ENCODE measurements around the gene CMSS1. TPM values are rescaled to one million over a fixed set of nuclear protein-coding genes. Genes with fewer than 3 reads are reported as not detected.

The CMSS1 gene
- total RNA-seq, 1 experiment from 2014 or later = 70.6 TPM

GRCh38 chr3:99833617-99834205, 16.0 kb downstream of the CMSS1 start:
- DNase-seq (ENCODE audit: low spot score) (no peak), ATAC-seq (no peak)
- CTCF ChIA-PET = interaction anchor here (1.3 kb wide), 1 partner anchor 9 kb away, joined by 5 read pairs; no protein-coding TSS in a partner anchor
- Mint-ChIP-seq H3K4me1 (peaks cover 8% of the 10 kb centered on the region), H3K36me3 (no peaks in the 10 kb centered on the region), H3K27ac (no peak overlapping the region), H3K4me3 (no peak overlapping the region), H3K9me3 (no peaks in the 10 kb centered on the region), H3K27me3 (ENCODE audit: low read depth) (no peaks in the 10 kb centered on the region)
- POLR2A ChIA-PET = no interaction called here
- TF ChIP-seq KAT7 (CRISPR knock-in tag; IDR thresholded peaks at IDR 0.05; ENCODE audit: borderline replicate concordance) (no peak), HMGXB4 (CRISPR knock-in tag; IDR thresholded peaks at IDR 0.05) (no peak), OVOL2 (CRISPR knock-in tag; IDR thresholded peaks at IDR 0.05; ENCODE audit: borderline replicate concordance) (no peak), RORB (CRISPR knock-in tag; IDR thresholded peaks at IDR 0.05) (no peak), ZNF281 (CRISPR knock-in tag; IDR thresholded peaks at IDR 0.05) (no peak), JUN (CRISPR knock-in tag; IDR thresholded peaks at IDR 0.05) (no peak), CBFB (CRISPR knock-in tag; IDR thresholded peaks at IDR 0.05; ENCODE audit: low read depth) (no peak), ZNF671 (CRISPR knock-in tag; IDR thresholded peaks at IDR 0.05) (no peak), ZNF416 (CRISPR knock-in tag; IDR thresholded peaks at IDR 0.05) (no peak), TP53 (CRISPR knock-in tag; IDR thresholded peaks at IDR 0.05) (no peak)
- TF ChIP-seq, protein P1, sequence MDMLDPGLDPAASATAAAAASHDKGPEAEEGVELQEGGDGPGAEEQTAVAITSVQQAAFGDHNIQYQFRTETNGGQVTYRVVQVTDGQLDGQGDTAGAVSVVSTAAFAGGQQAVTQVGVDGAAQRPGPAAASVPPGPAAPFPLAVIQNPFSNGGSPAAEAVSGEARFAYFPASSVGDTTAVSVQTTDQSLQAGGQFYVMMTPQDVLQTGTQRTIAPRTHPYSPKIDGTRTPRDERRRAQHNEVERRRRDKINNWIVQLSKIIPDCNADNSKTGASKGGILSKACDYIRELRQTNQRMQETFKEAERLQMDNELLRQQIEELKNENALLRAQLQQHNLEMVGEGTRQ (CRISPR knock-in tag; IDR thresholded peaks at IDR 0.05) = no peak

DNA sequence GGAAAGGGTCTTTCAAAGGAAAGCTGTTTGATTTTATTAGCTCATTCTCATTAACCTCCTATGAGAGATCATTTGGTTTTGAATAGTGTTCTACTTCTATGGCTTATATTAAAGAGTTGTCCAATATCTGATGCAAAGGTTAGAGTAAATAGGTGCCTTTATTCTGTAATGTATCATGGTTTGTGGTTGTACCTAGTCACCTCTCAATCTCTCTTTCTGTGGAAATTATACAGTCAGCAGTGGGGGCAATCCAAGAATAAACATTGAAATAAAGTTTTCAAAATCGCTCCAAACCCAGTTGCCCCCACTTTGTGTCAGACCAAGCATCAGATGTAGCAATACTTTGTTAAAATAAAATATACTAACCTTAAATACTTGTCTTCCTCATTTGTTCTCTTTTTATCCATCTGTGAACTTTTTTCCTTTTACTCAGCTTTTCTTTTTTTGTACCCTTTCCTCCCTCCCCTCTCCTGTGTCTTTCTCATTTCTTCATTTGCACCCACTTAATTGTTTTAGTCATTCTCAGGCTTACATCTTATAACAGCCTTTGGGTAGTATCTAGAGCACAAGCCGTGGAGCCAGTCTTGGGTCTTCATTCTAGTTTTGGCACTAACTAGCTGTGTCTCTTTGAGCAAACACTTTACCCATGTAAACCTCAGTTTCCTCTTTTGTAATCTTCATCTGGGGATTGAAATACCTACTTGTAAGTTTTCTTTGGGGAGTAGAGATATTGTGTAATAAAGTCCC, 16.7 kb downstream of the CMSS1 start:
- Mint-ChIP-seq H3K27me3 (ENCODE audit: low read depth) (no peaks in the 10 kb centered on the region), H3K9me3 (no peaks in the 10 kb centered on the region), H3K4me3 (no peak overlapping the region), H3K4me1 (peaks cover 4% of the 10 kb centered on the region; the same call in 1 of the 2 replicates), H3K36me3 (no peaks in the 10 kb centered on the region), H3K27ac (no peak overlapping the region)
- ChIA-PET CTCF (interaction anchor here (1.3 kb wide), 1 partner anchor 9 kb away, joined by 5 read pairs; no protein-coding TSS in a partner anchor), POLR2A (no interaction called here)
- ATAC-seq (no peak), DNase-seq (ENCODE audit: low spot score) (no peak)
- no peak for TF ChIP-seq FOXJ3 (CRISPR knock-in tag; IDR thresholded peaks at IDR 0.05; ENCODE audit: borderline replicate concordance)
- no peak for TF ChIP-seq KAT7 (CRISPR knock-in tag; IDR thresholded peaks at IDR 0.05; ENCODE audit: borderline replicate concordance)
- TF ChIP-seq ZNF423 (CRISPR knock-in tag; IDR thresholded peaks at IDR 0.05) = no peak
- TF ChIP-seq CREM (CRISPR knock-in tag; IDR thresholded peaks at IDR 0.05) = no peak
- TF ChIP-seq ZBTB21 (CRISPR knock-in tag; IDR thresholded peaks at IDR 0.05; ENCODE audit: borderline replicate concordance) = no peak
- TF ChIP-seq, protein P2, sequence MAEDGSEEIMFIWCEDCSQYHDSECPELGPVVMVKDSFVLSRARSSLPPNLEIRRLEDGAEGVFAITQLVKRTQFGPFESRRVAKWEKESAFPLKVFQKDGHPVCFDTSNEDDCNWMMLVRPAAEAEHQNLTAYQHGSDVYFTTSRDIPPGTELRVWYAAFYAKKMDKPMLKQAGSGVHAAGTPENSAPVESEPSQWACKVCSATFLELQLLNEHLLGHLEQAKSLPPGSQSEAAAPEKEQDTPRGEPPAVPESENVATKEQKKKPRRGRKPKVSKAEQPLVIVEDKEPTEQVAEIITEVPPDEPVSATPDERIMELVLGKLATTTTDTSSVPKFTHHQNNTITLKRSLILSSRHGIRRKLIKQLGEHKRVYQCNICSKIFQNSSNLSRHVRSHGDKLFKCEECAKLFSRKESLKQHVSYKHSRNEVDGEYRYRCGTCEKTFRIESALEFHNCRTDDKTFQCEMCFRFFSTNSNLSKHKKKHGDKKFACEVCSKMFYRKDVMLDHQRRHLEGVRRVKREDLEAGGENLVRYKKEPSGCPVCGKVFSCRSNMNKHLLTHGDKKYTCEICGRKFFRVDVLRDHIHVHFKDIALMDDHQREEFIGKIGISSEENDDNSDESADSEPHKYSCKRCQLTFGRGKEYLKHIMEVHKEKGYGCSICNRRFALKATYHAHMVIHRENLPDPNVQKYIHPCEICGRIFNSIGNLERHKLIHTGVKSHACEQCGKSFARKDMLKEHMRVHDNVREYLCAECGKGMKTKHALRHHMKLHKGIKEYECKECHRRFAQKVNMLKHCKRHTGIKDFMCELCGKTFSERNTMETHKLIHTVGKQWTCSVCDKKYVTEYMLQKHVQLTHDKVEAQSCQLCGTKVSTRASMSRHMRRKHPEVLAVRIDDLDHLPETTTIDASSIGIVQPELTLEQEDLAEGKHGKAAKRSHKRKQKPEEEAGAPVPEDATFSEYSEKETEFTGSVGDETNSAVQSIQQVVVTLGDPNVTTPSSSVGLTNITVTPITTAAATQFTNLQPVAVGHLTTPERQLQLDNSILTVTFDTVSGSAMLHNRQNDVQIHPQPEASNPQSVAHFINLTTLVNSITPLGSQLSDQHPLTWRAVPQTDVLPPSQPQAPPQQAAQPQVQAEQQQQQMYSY (CRISPR knock-in tag; IDR thresholded peaks at IDR 0.05) = no peak
- TF ChIP-seq AR (CRISPR knock-in tag; IDR thresholded peaks at IDR 0.05) = no peak
